ENCODE data around the gene FBXL20.

DNA sequence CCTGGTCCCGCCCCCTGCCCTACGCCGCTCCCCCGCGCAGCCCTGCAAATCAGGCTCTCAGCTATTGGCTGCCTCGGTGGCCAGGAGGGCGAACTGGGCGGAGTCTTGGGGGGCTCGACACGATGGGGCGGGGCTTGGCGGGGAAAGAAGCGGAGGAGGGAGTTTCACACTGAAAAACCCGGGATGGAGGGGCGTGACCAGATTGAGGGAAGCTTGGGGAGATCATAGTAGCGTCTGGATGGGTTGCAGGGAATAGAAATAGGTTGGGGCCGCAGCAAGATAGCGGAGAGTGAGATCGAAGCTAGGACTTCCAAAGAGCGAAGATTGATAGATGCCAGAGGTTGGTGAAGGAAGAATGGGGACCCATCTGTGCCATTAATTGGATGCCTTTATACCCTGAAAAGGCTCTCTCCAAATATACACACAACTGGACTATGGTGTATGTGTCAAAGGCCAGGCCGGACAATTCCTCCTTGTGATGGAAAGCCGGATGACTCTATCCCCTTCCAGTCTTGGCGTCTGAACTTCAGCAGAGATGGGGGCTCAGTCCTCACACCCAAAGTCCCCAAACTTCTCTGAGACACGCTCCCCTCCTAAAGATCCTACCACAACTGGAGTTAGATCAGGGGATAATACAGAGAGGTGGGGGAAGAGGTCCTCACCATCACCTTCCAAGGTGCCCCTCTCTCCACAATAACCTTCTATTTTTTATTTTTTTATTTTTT lies 175.3 kb downstream of the FBXL20 start:
- TF ChIP-seq POLR2AphosphoS5 (IDR thresholded peaks at IDR 0.05; ENCODE audit: low read depth, low read length) (no peak), TAF1 (IDR thresholded peaks at IDR 0.05; ENCODE audit: borderline replicate concordance, insufficient read depth, low read length) (no peak), FOXP2 (optimal IDR thresholded peaks at IDR 0.05; ENCODE audit: borderline replicate concordance, extremely low read depth, extremely low read length, insufficient read depth) (no peak), SIN3A (IDR thresholded peaks at IDR 0.05; ENCODE audit: borderline replicate concordance, insufficient read depth, low read length) (no peak)
- TF ChIP-seq, protein P1, sequence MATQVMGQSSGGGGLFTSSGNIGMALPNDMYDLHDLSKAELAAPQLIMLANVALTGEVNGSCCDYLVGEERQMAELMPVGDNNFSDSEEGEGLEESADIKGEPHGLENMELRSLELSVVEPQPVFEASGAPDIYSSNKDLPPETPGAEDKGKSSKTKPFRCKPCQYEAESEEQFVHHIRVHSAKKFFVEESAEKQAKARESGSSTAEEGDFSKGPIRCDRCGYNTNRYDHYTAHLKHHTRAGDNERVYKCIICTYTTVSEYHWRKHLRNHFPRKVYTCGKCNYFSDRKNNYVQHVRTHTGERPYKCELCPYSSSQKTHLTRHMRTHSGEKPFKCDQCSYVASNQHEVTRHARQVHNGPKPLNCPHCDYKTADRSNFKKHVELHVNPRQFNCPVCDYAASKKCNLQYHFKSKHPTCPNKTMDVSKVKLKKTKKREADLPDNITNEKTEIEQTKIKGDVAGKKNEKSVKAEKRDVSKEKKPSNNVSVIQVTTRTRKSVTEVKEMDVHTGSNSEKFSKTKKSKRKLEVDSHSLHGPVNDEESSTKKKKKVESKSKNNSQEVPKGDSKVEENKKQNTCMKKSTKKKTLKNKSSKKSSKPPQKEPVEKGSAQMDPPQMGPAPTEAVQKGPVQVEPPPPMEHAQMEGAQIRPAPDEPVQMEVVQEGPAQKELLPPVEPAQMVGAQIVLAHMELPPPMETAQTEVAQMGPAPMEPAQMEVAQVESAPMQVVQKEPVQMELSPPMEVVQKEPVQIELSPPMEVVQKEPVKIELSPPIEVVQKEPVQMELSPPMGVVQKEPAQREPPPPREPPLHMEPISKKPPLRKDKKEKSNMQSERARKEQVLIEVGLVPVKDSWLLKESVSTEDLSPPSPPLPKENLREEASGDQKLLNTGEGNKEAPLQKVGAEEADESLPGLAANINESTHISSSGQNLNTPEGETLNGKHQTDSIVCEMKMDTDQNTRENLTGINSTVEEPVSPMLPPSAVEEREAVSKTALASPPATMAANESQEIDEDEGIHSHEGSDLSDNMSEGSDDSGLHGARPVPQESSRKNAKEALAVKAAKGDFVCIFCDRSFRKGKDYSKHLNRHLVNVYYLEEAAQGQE (IDR thresholded peaks at IDR 0.05; ENCODE audit: insufficient read depth in 1 of 2, low read depth in 2 of 2, low read length in 2 of 2) = no peak

Measured in PFSK-1 (cell line).